NCI-H1417 treated with DMSO at 0.1 percent for 48 hours (cell line): ENCODE results near the gene AGFG1.

Source experiments
- DNase-seq: peaks from one replicate; lab custom pipeline; 2025; lab: John Stamatoyannopoulos, UW

AGFG1 gene

GRCh38 chr2:227610123-227610522 lies 138.2 kb downstream of the AGFG1 start:
- DNase-seq: no peak
